HG03280 (cell line): Measurements from ENCODE around the gene ADNP.
"Not testable (repeated sequence)": the region's sequence is repeated elsewhere in the genome, so short reads cannot be mapped to it uniquely, and the experiment has no call there.

Source experiments
- ATAC-seq: cut with Tn5 transposase; IDR thresholded peaks from one replicate; pipeline ENCODE4 v1.9.1; 2021; ENCODE audit warnings: mild to moderate bottlenecking, moderate library complexity; ENCODE audit not compliant: unreplicated experiment

ADNP gene

DNA sequence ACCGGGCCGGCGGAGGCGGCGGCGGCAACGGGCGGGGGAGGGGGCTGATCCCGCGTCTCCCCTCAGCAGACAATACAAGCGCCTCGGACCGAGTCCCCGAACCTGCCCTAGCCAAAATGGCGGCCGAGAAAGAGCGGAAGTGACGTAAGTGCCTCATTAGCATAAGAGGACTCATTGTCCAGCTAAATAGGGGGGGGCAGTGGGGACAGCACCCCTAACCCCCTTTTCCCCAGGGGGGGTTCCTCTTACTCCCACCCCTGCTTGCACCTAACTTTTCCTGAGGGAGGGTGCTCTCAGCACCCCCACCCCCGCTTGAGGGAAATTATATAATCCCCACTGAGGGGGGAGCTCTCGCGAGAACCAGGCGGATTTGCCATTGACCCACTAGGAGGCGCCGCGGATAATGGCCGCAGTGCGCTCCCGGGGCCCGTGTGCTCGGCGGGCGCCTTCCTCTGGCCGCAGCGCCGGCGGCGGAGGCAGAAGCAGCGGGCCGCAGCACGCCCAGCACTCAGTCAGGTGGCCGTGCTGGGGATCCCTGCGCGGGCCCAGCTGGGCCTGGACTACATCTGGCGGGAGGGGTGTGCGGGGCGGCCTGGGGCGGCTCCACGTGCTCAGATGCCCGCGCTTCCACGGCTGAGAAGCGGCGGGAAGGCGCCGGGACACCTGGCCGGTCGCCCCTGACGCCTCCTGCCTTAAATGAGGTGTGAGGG is at the start of gene ADNP:
TSS of gene ADNP (minus strand) at position 132 of the 710 bp plus-strand sequence. CDS start 27,441 bp downstream, outside the sequence.
- peak; percentile 58 for ATAC-seq

GRCh38 chr20:50980071-50980681 is 48.9 kb upstream of the ADNP start:
- no peak for ATAC-seq

DNA sequence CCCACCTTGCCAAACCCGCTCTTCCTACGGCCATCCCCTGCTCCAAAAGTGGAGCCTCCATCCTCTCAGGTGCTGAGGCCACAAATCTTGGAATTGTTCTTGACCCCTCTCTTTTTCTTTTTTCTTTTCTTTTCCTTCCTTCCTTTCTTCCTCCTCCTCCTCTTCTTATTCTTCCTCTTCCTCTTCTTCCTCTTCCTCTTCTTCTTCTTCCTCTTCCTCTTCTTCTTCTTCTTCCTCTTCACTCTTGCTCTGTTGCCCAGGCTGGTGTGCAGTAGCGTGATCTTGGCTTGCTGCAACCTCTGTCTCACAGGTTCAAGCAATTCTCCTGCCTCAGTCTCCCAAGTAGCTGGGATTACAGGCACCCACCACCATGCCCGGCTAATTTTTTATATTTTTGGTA is 47.3 kb upstream of the ADNP start:
- not testable (repeated sequence) for ATAC-seq

GRCh38 chr20:50977066-50978021 is 46.1 kb upstream of the ADNP start:
- no peak for ATAC-seq

- no peak for ATAC-seq
Measured at GRCh38 chr20:50975701-50976330, 44.6 kb upstream of the ADNP start.

GRCh38 chr20:50969912-50970311 is 38.7 kb upstream of the ADNP start:
- no peak for ATAC-seq

GRCh38 chr20:50969435-50969834 is 38.2 kb upstream of the ADNP start:
- no peak for ATAC-seq

- no peak for ATAC-seq
Measured at GRCh38 chr20:50968289-50968688, 37.1 kb upstream of the ADNP start.

DNA sequence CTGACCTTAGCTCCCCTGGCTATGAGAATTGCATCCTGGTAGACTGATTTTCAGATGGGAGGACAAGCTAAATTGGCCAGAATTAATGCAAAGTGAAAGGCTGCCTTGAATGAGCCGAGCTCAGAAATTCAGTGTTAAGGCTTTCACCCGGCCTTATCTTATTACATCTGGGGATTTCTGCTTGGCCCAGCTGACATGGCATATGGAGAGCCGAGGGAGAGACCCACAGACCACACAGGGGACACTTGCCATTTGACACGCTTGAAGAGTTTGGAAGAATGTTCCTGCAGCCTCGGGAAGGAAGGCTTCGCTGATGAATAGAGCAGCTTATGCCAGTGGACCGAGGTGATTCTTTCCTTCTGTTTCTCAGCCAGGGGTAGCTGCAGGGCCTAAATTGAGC is 36.3 kb upstream of the ADNP start:
- ATAC-seq: no peak

GRCh38 chr20:50959543-50960126 is 28.4 kb upstream of the ADNP start:
- no peak for ATAC-seq

- ATAC-seq: peak; percentile 71
Measured at GRCh38 chr20:50958615-50959542, 27.6 kb upstream of the ADNP start, which contains the start of gene MOCS3. TSS of gene MOCS3 (plus strand) at chr20:50958818. CDS start at chr20:50958843, 25 bp downstream.

- peak; percentile 79 for ATAC-seq
Measured at GRCh38 chr20:50957798-50958614, 26.8 kb upstream of the ADNP start, which contains the start of gene DPM1. TSS of gene DPM1 (minus strand) at chr20:50958532. CDS start at chr20:50958523, 9 bp downstream.

- no peak for ATAC-seq
Measured at GRCh38 chr20:50957276-50957675, 26.0 kb upstream of the ADNP start.

- no peak for ATAC-seq
Measured at GRCh38 chr20:50953821-50954220, 22.6 kb upstream of the ADNP start.

DNA sequence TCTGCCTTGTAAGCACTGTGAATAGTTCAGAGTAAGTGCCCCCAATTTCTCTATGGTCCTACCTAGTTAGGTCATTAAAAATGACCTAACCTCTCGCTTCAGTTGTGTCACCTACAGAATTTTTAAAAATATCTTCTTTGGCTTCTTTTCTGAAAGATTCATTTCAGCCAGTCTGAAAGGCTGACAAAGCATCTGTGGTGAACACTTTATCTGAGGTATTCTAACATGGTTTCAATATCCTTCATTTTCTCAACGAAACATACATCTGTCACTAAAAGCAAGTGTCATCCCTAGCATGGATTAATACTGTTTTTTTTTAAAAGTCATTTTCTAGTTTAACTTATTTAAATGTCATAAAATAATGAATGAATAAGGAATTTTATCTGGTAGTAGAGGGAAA is 22.0 kb upstream of the ADNP start:
- no peak for ATAC-seq

- no peak for ATAC-seq
Measured at GRCh38 chr20:50948132-50948785, 17.0 kb upstream of the ADNP start.

DNA sequence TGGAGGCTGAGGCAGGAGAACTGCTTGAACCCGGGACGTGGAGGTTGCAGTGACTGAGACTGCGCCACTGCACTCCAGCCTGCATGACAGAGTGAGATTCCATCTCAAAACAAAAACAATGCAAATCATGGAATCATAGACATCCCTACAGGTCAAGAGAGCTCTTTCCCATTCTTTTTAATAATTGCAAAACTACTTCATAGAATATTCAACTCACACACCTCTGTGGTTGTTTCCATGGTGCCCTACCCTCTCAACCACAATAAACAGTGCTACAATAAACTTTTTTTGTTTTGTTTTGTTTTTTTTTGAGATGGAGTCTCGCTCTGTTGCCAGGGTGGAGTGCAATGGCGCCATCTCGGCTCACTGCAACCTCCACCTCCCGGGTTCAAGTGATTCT is 11.8 kb upstream of the ADNP start:
- no peak for ATAC-seq

DNA sequence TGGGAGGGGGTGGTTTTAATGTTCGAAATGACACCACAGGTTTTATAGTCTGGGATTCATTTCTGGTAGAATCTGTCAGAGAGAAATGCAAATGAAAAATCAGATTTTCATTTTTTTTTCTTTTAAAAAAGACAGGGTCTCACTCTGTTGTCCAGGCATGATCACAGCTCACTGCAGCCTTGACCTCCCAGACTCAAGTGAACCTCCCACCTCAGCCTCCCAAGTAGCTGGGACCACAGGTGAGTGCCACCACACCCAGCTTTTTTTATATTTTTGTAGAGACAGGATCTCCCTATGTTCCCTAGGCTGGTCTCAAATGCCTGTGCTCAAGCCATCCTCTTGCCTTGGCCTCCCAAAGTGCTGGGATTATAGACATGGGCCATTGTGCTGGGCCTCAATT is 2.4 kb upstream of the ADNP start:
- ATAC-seq: no peak
